ENCODE results near the gene DAPP1.
A peak's percentile ranks its signal among the peaks of the same experiment; 100 is the strongest.

DAPP1 gene

GRCh38 chr4:99863804-99864203 lies 47.2 kb downstream of the DAPP1 start:
- no peak overlapping the region for H3K27ac ChIP-seq
- TF ChIP-seq ZFX (IDR thresholded peaks at IDR 0.05; ENCODE audit: borderline replicate concordance), result no peak
- TF ChIP-seq CTCF (IDR thresholded peaks at IDR 0.05), result no peak

- TF ChIP-seq ZFX (IDR thresholded peaks at IDR 0.05; ENCODE audit: borderline replicate concordance), result no peak
- H3K27ac ChIP-seq, result no peak overlapping the region
Measured at GRCh38 chr4:99868126-99868596, 51.5 kb downstream of the DAPP1 start.

GRCh38 chr4:99872570-99872969 lies 55.9 kb downstream of the DAPP1 start:
- H3K27ac ChIP-seq, result no peak overlapping the region
- TF ChIP-seq CTCF (IDR thresholded peaks at IDR 0.05), result no peak
- TF ChIP-seq ZFX (IDR thresholded peaks at IDR 0.05; ENCODE audit: borderline replicate concordance), result no peak

- no peak for TF ChIP-seq ZFX (IDR thresholded peaks at IDR 0.05; ENCODE audit: borderline replicate concordance)
- TF ChIP-seq CTCF (IDR thresholded peaks at IDR 0.05), result no peak
- H3K27ac ChIP-seq, result no peak overlapping the region
Measured at GRCh38 chr4:99875071-99875470, 58.4 kb downstream of the DAPP1 start.

GRCh38 chr4:99876946-99877345 lies 60.3 kb downstream of the DAPP1 start:
- TF ChIP-seq CTCF (IDR thresholded peaks at IDR 0.05), result no peak
- no peak for TF ChIP-seq ZFX (IDR thresholded peaks at IDR 0.05; ENCODE audit: borderline replicate concordance)
- no peak overlapping the region for H3K27ac ChIP-seq

GRCh38 chr4:99878604-99879003 lies 62.0 kb downstream of the DAPP1 start:
- TF ChIP-seq ZFX (IDR thresholded peaks at IDR 0.05; ENCODE audit: borderline replicate concordance) (no peak), CTCF (IDR thresholded peaks at IDR 0.05) (no peak)
- H3K27ac ChIP-seq, result no peak overlapping the region

GRCh38 chr4:99879458-99879857 lies 62.8 kb downstream of the DAPP1 start:
- TF ChIP-seq ZFX (IDR thresholded peaks at IDR 0.05; ENCODE audit: borderline replicate concordance), result no peak
- no peak overlapping the region for H3K27ac ChIP-seq

GRCh38 chr4:99885063-99885664 lies 68.5 kb downstream of the DAPP1 start:
- H3K27ac ChIP-seq, result no peak overlapping the region
- TF ChIP-seq ZFX (IDR thresholded peaks at IDR 0.05; ENCODE audit: borderline replicate concordance), result no peak
- peak; percentile 74 for TF ChIP-seq CTCF (IDR thresholded peaks at IDR 0.05)

Data from 22Rv1 (cell line).